Erythroblast (primary cell): ENCODE data around the gene LRRC49.

Experiments used
- GATA1 ChIP-seq: IDR thresholded peaks from 2 replicates; pipeline ENCODE4 v1.6.1; 2011; ENCODE audit warnings: low read depth, mild to moderate bottlenecking, control low read depth, low read length, moderate library complexity
- POLR2A ChIP-seq: IDR thresholded peaks from 2 replicates; pipeline ENCODE4 v1.6.1; 2011; ENCODE audit warnings: mild to moderate bottlenecking, low read length

DNA sequence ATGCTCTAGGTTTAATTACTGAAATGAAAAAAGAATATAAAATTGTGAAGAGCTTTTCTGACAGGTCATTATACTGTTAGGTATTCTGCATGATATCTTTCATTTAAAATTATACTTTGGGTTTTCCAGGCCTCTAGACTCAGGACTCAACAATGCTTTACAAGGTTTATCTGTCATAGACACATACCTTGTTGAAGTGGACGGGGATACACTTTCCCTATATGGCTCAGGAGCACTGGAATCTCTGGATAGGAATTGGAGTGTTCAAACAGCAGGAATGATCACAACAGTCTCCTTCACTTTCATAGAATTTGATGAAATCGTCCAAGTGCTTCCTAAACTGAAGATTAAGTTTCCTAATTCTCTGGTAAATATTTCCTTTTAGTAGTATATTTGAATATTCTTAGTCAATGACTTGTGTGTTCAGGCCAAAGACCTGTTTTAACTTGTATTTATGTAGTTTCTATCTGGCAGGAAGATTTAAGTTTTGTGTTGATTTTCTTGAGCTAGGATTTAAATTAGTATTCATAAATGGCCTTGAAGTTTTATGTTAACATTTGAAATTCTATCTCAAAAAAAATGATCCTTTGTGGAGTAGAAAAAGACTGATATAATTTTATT, 115.7 kb downstream of the LRRC49 start:
- TF ChIP-seq POLR2A (no peak), GATA1 (no peak)
